ENCODE measurements around the gene TMEM178A. TPM values are rescaled to one million over a fixed set of nuclear protein-coding genes. Genes with fewer than 3 reads are reported as not detected.

TMEM178A gene
- total RNA-seq, 1 experiment from 2014 or later = 0.50 TPM

GRCh38 chr2:39661826-39662225 lies 3.9 kb upstream of the TMEM178A start:
- no peak for TF ChIP-seq CTCF (IDR thresholded peaks at IDR 0.05; ENCODE audit: unreplicated experiment)
- Mint-ChIP-seq H3K36me3 (ENCODE audit: insufficient read depth, unreplicated experiment) (peaks cover 12% of the 10 kb centered on the region), H3K4me1 (ENCODE audit: low read depth, unreplicated experiment) (peaks cover 8% of the 10 kb centered on the region), H3K27ac (ENCODE audit: unreplicated experiment) (no peak overlapping the region), H3K27me3 (ENCODE audit: unreplicated experiment) (peaks cover 26% of the 10 kb centered on the region), H3K9me3 (ENCODE audit: low read depth, unreplicated experiment) (no peaks in the 10 kb centered on the region), H3K4me3 (ENCODE audit: low read depth, unreplicated experiment) (no peak overlapping the region)
- no TSS peak for BruUV-seq (replicated peaks)
- intact Hi-C loops (cut with micrococcal nuclease; ENCODE audit: unreplicated experiment) = no loop called here
- no peak for DNase-seq
- CTCF ChIA-PET = no interaction called here

- DNase-seq = no peak
- no TSS peak for BruUV-seq (replicated peaks)
- no peak overlapping the region for H3K27ac Mint-ChIP-seq (ENCODE audit: unreplicated experiment)
- no peak overlapping the region for H3K4me3 Mint-ChIP-seq (ENCODE audit: low read depth, unreplicated experiment)
- intact Hi-C loops (cut with micrococcal nuclease; ENCODE audit: unreplicated experiment) = no loop called here
- peaks cover 12% of the 10 kb centered on the region for H3K36me3 Mint-ChIP-seq (ENCODE audit: insufficient read depth, unreplicated experiment)
- CTCF ChIA-PET = no interaction called here
- no peaks in the 10 kb centered on the region for H3K9me3 Mint-ChIP-seq (ENCODE audit: low read depth, unreplicated experiment)
- peaks cover 41% of the 10 kb centered on the region for H3K27me3 Mint-ChIP-seq (ENCODE audit: unreplicated experiment)
- peaks cover 9% of the 10 kb centered on the region for H3K4me1 Mint-ChIP-seq (ENCODE audit: low read depth, unreplicated experiment)
- no peak for TF ChIP-seq CTCF (IDR thresholded peaks at IDR 0.05; ENCODE audit: unreplicated experiment)
Measured at GRCh38 chr2:39663187-39663930, 2.4 kb upstream of the TMEM178A start.

- Mint-ChIP-seq H3K4me3 (ENCODE audit: low read depth, unreplicated experiment) (peak overlapping the region; percentile 62), H3K27me3 (ENCODE audit: unreplicated experiment) (peaks cover 51% of the 10 kb centered on the region), H3K36me3 (ENCODE audit: insufficient read depth, unreplicated experiment) (peaks cover 12% of the 10 kb centered on the region), H3K27ac (ENCODE audit: unreplicated experiment) (no peak overlapping the region), H3K4me1 (ENCODE audit: low read depth, unreplicated experiment) (peaks cover 9% of the 10 kb centered on the region), H3K9me3 (ENCODE audit: low read depth, unreplicated experiment) (no peaks in the 10 kb centered on the region)
- no peak for TF ChIP-seq CTCF (IDR thresholded peaks at IDR 0.05; ENCODE audit: unreplicated experiment)
- CTCF ChIA-PET = no interaction called here
- no peak for DNase-seq
- intact Hi-C loops (cut with micrococcal nuclease; ENCODE audit: unreplicated experiment) = no loop called here
- BruUV-seq (replicated peaks) = no TSS peak
Measured at GRCh38 chr2:39664232-39664887, 1.4 kb upstream of the TMEM178A start.

- no peak for DNase-seq
- no peak overlapping the region for H3K27ac Mint-ChIP-seq (ENCODE audit: unreplicated experiment)
- H3K4me1 Mint-ChIP-seq (ENCODE audit: low read depth, unreplicated experiment) = peaks cover 9% of the 10 kb centered on the region
- peaks cover 12% of the 10 kb centered on the region for H3K36me3 Mint-ChIP-seq (ENCODE audit: insufficient read depth, unreplicated experiment)
- CTCF ChIA-PET = no interaction called here
- H3K27me3 Mint-ChIP-seq (ENCODE audit: unreplicated experiment) = peaks cover 58% of the 10 kb centered on the region
- no peaks in the 10 kb centered on the region for H3K9me3 Mint-ChIP-seq (ENCODE audit: low read depth, unreplicated experiment)
- peak overlapping the region; percentile 62 for H3K4me3 Mint-ChIP-seq (ENCODE audit: low read depth, unreplicated experiment)
- no TSS peak for BruUV-seq (replicated peaks)
- no peak for TF ChIP-seq CTCF (IDR thresholded peaks at IDR 0.05; ENCODE audit: unreplicated experiment)
- intact Hi-C loops (cut with micrococcal nuclease; ENCODE audit: unreplicated experiment) = no loop called here
Measured at GRCh38 chr2:39664888-39665591, 677 bp upstream of the TMEM178A start.

Data from Calu3 (cell line).